Muscle layer of duodenum (tissue), 2 donors: ENCODE data around the gene TNFRSF25.
A peak's percentile ranks its signal among the peaks of the same experiment; 100 is the strongest.

ENCODE experiments used
- H3K27ac ChIP-seq: one replicate; pipeline ENCODE4 v1.7.0; 2013; ENCODE audit warnings: mild to moderate bottlenecking, low read length
- H3K27me3 ChIP-seq: one replicate; pipeline ENCODE4 v1.7.0; 2013; ENCODE audit warnings: low read depth, mild to moderate bottlenecking, control low read depth, low read length
- H3K36me3 ChIP-seq, 2 donors: one replicate each; pipeline ENCODE4 v1.7.0; 2013; ENCODE audit warnings: low read length in 2 of 2, control low read depth in 1 of 2, mild to moderate bottlenecking in 1 of 2; ENCODE audit not compliant: insufficient read depth in 2 of 2, control insufficient read depth in 1 of 2
- H3K4me1 ChIP-seq, 2 donors: one replicate each; pipeline ENCODE4 v1.7.0; 2013; ENCODE audit warnings: low read length in 2 of 2, mild to moderate bottlenecking in 2 of 2, control low read depth in 1 of 2, moderate library complexity in 1 of 2; ENCODE audit not compliant: insufficient read depth in 2 of 2, control insufficient read depth in 1 of 2
- H3K4me3 ChIP-seq, 2 donors: one replicate each; pipeline ENCODE4 v1.7.0; 2013; ENCODE audit warnings: low read length in 2 of 2, low read depth in 1 of 2, mild to moderate bottlenecking in 1 of 2
- H3K9me3 ChIP-seq, 2 donors: one replicate each; pipeline ENCODE4 v1.7.0; 2013; ENCODE audit warnings: low read length in 2 of 2, control low read depth in 1 of 2, mild to moderate bottlenecking in 1 of 2; ENCODE audit not compliant: control insufficient read depth in 1 of 2
- donor health status: healthy.

Gene TNFRSF25

DNA sequence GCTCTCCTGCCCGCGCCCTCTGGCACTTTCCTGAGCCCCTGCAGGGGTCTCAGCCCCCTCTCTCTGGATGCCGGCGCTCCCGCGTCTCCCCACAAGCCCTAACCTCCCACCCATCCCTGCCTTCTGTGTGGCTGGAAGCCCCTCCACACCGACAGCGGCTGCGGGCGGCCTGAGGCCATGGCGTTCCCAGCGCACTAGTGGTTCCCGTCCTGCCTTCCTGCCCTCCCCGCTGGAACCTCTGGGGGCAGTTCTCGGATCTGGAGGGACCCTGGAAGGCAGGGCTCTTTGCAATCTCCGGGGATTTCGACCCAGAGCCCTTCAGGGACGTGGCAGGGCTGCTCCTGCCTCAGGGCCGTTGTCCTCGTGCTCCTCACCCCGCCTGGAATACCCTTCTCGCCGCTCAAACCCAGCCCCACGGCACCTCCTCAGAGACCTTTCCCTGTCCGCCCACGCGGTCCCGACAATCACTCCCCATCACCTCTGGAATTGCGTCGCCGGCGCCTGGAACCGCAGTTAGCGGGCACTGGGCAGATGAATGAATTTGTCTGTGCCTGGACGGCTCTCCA lies 41.9 kb downstream of the TNFRSF25 start:
- Histone ChIP-seq H3K4me1 (peaks cover 0 to 37% of the 10 kb centered on the region in 2 donors), H3K4me3 (no peak overlapping the region), H3K9me3 (no peaks in the 10 kb centered on the region), H3K27ac (no peak overlapping the region), H3K27me3 (peaks cover 56% of the 10 kb centered on the region), H3K36me3 (no peaks in the 10 kb centered on the region)

GRCh38 chr1:6423321-6423999 lies 42.5 kb downstream of the TNFRSF25 start:
- H3K27ac ChIP-seq = no peak overlapping the region
- peaks cover 0 to 44% of the 10 kb centered on the region in 2 donors for H3K4me1 ChIP-seq
- no peak overlapping the region for H3K4me3 ChIP-seq

DNA sequence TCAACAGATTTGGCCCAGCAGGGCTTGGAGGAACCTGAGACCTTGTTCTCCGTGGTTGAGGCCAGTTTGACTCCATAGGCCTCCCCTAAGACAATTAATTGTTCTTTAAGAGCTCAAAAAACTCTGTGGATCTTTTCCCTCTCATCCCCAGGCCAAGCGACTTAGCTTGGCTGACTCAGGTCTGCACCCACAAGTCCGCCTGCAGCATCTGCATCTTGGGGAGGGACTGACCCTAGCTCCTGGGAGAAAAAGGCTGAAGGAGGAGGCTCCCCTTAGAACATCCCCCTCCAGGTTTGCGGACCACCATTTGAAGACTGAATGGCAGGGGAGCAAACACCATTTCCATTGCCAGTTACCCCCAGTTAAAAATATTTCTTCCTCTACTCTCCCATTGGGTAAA lies 44.7 kb downstream of the TNFRSF25 start:
- no peak overlapping the region for H3K4me3 ChIP-seq

More at GRCh38 chr1:6423321-6423999, 42.5 kb downstream of the TNFRSF25 start:
- Histone ChIP-seq H3K9me3 (no peaks in the 10 kb centered on the region), H3K27me3 (peaks cover 56% of the 10 kb centered on the region), H3K36me3 (no peaks in the 10 kb centered on the region)

GRCh38 chr1:6420454-6421042 lies 45.4 kb downstream of the TNFRSF25 start:
- H3K9me3 ChIP-seq = no peaks in the 10 kb centered on the region
- peaks cover 0 to 44% of the 10 kb centered on the region in 2 donors for H3K4me1 ChIP-seq
- H3K27me3 ChIP-seq = peaks cover 68% of the 10 kb centered on the region
- no peaks in the 10 kb centered on the region for H3K36me3 ChIP-seq
- H3K27ac ChIP-seq = no peak overlapping the region
- H3K4me3 ChIP-seq = peak overlapping the region in 1 of 2 donors; percentile 55

More for the DNA sequence above, 44.7 kb downstream of the TNFRSF25 start:
- Histone ChIP-seq H3K9me3 (no peaks in the 10 kb centered on the region), H3K27me3 (peaks cover 68% of the 10 kb centered on the region), H3K27ac (no peak overlapping the region), H3K4me1 (peaks cover 0 to 44% of the 10 kb centered on the region in 2 donors), H3K36me3 (no peaks in the 10 kb centered on the region)

DNA sequence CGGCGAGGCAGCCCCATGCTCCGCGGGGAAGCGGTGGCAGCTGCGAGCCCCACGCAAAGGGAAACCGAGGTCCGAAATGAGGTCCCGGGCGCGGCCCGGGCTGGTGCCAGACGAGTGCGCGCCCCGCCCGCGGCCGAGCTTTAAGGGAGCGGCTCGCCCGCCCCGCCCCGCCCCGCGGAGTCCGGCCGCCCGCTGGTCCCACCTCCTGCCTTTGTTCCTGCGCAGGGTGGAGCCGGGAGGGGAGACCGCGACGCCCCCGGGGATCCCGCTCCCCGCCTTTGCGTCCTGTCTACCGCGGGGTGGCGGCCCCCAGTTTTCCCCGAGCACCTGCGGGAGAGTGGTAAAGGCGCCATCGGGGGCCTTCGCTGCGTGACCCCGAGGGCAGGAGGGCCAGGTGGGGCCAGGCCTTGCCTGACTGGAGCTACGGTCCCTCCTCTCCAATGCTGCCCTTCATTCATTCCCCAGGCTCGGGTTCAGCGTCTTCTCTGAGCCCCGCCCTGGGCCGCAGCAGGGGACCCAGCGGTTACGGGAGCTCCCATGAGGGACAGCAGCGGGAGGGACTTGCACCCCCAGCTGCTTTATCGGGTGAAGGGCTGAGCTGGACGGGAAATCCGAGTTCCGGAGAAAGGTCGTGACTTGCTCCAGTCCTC lies 46.0 kb downstream of the TNFRSF25 start, which contains the start of gene HES2:
TSS of gene HES2 (minus strand) at position 116 of the 650 bp plus-strand sequence. CDS start at position 17, 99 bp downstream.
- peaks cover 68% of the 10 kb centered on the region for H3K27me3 ChIP-seq
- H3K27ac ChIP-seq = no peak within 1 kb of the TSS

GRCh38 chr1:6419397-6419803 lies 46.6 kb downstream of the TNFRSF25 start:
- Histone ChIP-seq H3K27ac (no peak overlapping the region), H3K36me3 (no peaks in the 10 kb centered on the region), H3K4me1 (peaks cover 0 to 38% of the 10 kb centered on the region in 2 donors), H3K27me3 (peaks cover 67% of the 10 kb centered on the region), H3K4me3 (peak overlapping the region in 1 of 2 donors; percentile 55), H3K9me3 (no peaks in the 10 kb centered on the region)

More for the DNA sequence above, 46.0 kb downstream of the TNFRSF25 start, which contains the start of gene HES2:
- peak within 1 kb of the TSS in 1 of 2 donors; percentile 55 for H3K4me3 ChIP-seq
- peaks cover 0 to 41% of the 10 kb centered on the region in 2 donors for H3K4me1 ChIP-seq
- no peaks in the 10 kb centered on the region for H3K9me3 ChIP-seq
- no peaks in the 10 kb centered on the region for H3K36me3 ChIP-seq

DNA sequence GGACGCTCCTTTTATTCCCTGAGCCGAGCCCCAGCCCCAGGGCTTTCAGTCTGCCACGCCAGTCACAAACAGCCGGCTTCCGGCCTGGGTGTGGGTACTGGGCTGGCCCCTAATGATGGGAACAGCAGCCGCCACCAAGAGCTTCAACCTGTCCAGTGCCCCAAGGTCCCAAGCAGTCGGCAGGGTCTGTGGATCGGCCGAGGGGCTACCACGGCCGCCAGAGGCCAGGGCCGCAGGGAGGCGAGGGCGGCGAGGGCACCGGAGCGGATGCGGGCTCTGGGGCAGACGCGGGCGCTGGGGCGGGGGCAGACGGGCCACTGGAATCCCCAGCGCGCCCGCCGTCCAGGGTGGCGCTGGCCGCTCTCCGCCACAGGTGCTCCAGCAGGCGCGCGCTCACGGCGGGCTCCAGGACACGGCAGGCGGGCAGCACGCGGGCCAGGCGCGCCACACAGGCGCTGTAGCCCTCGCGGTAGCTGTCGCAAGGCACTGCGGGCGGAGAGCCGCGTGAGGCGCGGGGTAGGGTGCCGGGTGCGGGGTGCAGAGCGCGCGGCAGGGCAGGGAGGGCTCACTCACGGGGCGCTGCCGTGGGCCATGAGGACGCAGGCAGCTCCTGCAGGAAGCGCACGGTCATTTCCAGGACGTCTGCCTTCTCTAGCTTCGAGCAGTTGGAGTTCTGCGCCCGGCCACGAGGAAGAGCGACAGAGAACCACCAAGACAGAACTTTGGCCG lies 47.1 kb downstream of the TNFRSF25 start:
- peaks cover 0 to 33% of the 10 kb centered on the region in 2 donors for H3K4me1 ChIP-seq
- peaks cover 61% of the 10 kb centered on the region for H3K27me3 ChIP-seq
- H3K4me3 ChIP-seq = peak overlapping the region in 1 of 2 donors; percentile 55
- no peaks in the 10 kb centered on the region for H3K9me3 ChIP-seq
- H3K27ac ChIP-seq = no peak overlapping the region
- H3K36me3 ChIP-seq = no peaks in the 10 kb centered on the region

DNA sequence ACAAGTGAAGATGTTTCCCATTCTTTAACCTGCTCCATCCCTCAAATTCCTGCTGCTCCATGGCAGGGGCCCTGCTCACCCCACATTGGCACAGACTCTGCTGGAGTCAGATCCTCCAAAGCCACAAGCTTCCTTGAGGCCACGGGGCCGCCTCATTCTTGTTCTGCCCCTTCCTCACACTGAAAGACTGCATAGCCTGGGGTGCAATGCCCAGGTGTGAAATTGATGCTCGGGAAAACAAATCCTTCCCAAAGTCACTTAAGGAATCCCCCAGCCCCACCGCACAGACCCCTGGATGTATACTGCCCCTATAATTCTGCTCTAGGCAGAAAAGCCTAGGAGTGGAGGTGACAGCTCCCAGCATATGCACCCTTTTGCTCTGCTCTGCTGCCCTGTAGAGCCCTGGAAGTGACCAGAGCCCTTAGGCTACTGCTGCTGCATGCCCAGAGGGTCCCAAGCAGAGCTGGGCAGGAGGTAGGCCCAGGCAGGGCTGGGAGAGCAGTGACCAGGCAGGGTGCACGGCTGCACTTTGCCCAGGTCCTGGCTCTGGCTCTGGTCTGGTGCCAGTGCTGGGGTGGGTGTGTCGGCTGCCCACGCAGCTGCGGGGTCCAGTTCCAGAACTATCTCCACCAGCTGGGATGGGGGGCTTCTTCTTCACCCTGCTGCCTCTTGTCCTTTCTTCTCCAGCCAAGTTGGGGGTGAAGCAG lies 47.9 kb downstream of the TNFRSF25 start:
- Histone ChIP-seq H3K4me3 (no peak overlapping the region), H3K27me3 (peaks cover 54% of the 10 kb centered on the region), H3K9me3 (no peaks in the 10 kb centered on the region), H3K27ac (no peak overlapping the region), H3K36me3 (no peaks in the 10 kb centered on the region), H3K4me1 (peaks cover 0 to 26% of the 10 kb centered on the region in 2 donors)

GRCh38 chr1:6416906-6417305 lies 49.1 kb downstream of the TNFRSF25 start:
- peaks cover 50% of the 10 kb centered on the region for H3K27me3 ChIP-seq

GRCh38 chr1:6416295-6416656 lies 49.7 kb downstream of the TNFRSF25 start:
- Histone ChIP-seq H3K9me3 (no peaks in the 10 kb centered on the region), H3K36me3 (no peaks in the 10 kb centered on the region), H3K4me1 (peaks cover 0 to 26% of the 10 kb centered on the region in 2 donors), H3K27me3 (peaks cover 45% of the 10 kb centered on the region), H3K27ac (no peak overlapping the region), H3K4me3 (no peak overlapping the region)

More at GRCh38 chr1:6416906-6417305, 49.1 kb downstream of the TNFRSF25 start:
- H3K27ac ChIP-seq = no peak overlapping the region
- H3K9me3 ChIP-seq = no peaks in the 10 kb centered on the region
- H3K4me3 ChIP-seq = no peak overlapping the region
- peaks cover 0 to 26% of the 10 kb centered on the region in 2 donors for H3K4me1 ChIP-seq
- H3K36me3 ChIP-seq = no peaks in the 10 kb centered on the region
